Measurements from ENCODE around the gene EPHB2.
"Not testable (repeated sequence)": the region's sequence is repeated elsewhere in the genome, so short reads cannot be mapped to it uniquely, and the experiment has no call there.

The EPHB2 gene

GRCh38 chr1:22920734-22921451 is 210.3 kb downstream of the EPHB2 start:
- peak; percentile 22 for DNase-seq

- no peak for DNase-seq
These were observed 210.9 kb downstream of the EPHB2 start for GRCh38 chr1:22921452-22922126.

- DNase-seq: peak; percentile 13
These were observed 212.0 kb downstream of the EPHB2 start for GRCh38 chr1:22922640-22923039.

DNA sequence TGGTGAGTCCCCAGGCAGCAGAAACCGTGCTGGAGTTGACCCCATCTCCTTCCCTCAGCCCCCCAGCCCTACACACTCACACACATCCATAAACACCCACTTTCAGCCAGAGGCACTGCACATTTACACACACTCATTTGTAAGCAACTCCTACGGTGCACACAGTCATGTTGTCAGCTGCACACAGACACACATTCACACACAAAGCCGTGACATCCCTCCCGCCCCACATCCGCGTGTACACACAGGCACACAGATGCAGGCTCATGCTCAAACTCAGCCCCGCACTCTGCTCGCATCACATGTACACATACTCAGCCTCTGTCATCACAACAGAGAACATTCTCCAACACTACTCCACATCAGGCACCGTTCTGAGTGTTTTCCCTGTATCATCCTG is 214.5 kb downstream of the EPHB2 start:
- no peak for DNase-seq

GRCh38 chr1:22930240-22930912 is 219.7 kb downstream of the EPHB2 start:
- DNase-seq: no peak

- DNase-seq: no peak
These were observed 222.3 kb downstream of the EPHB2 start for GRCh38 chr1:22932803-22933470.

- no peak for DNase-seq
These were observed 224.8 kb downstream of the EPHB2 start for GRCh38 chr1:22935433-22935832.

- DNase-seq: no peak
These were observed 226.0 kb downstream of the EPHB2 start for GRCh38 chr1:22936681-22937080.

- DNase-seq: no peak
These were observed 230.6 kb downstream of the EPHB2 start for GRCh38 chr1:22941257-22941656.

GRCh38 chr1:22944346-22945055 is 233.9 kb downstream of the EPHB2 start:
- DNase-seq: no peak

DNA sequence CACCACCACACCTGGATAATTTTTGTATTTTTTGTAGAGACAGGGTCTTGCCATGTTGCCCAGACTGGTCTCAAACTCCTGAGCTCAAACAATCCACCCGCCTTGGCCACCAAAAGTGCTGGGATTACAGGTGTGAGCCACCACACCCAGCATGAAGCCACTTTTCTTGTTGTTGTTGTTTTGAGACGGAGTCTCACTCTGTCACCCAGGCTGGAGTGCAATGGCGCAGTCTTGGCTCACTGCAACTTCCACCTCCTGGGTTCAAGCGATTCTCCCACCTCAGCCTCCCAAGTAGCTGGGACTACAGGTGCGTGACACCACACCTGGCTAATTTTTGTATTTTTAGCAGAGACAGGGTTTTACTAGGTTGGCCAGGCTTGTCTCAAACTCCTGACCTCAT is 234.5 kb downstream of the EPHB2 start:
- not testable (repeated sequence) for DNase-seq

GRCh38 chr1:22949822-22950331 is 239.2 kb downstream of the EPHB2 start:
- no peak for DNase-seq

- DNase-seq: no peak
These were observed 241.2 kb downstream of the EPHB2 start for GRCh38 chr1:22951796-22952195.

- DNase-seq: no peak
These were observed 242.0 kb downstream of the EPHB2 start for GRCh38 chr1:22952694-22953056.

- no peak for DNase-seq
These were observed 242.6 kb downstream of the EPHB2 start for GRCh38 chr1:22953057-22953739.

DNA sequence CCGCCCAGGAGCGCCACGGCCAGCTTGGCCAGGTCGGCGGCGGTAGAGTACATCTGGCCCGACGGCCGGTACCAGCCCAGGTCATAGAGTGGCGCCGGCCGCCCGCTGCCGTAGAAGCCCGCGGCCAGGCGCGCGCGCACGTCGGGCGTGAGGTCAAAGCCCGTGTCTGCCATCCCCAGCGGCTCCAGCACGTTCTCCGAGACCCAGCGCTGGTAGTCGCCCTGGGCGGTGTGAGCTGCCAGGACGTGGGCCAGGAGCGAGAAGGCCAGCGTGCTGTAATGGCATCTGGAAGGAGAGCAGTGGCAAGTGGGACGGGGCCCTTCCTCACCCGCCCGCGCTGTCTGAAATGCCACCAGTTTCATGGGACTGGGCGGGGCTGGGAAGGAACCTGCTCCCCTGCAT is 243.1 kb downstream of the EPHB2 start:
- no peak for DNase-seq

- no peak for DNase-seq
These were observed 244.5 kb downstream of the EPHB2 start for GRCh38 chr1:22955146-22955545.

DNA sequence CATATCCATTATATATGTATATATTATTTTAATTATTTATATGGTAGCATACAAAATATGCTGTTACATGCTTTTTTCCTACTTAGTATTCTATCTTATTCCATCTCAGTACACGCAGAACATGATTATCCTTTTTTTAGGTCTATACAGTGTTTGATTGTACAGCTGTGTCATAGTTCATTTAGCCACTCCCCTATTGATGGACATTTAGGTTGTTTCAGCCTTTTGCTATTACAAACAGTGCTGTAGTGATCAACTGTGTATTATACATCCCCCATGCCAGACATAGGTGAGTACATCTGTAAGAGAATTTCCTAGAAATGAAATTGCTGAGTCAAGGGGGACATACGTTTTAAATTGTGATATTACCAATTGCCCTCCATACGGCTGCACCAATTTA is 246.4 kb downstream of the EPHB2 start:
- DNase-seq: no peak

DNA sequence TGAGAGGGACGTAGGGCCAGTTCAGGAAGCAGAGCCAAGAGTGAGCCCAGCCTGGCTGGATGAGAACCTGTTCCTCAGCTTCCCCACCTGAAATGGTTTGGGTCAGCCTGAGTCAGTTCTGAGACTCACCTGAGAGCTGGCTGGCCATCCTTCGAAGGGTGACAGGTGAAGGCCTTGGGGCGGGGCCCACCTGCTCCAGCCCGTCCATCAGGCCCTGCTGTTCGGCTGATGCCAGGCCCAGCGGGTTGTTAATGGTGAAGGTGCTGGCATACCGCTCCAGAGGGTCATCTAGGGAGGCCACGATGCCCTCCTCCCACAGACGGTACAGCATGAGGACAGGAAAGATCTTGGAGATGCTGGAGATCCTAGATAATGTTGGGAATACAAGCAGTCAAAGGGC is 247.9 kb downstream of the EPHB2 start:
- no peak for DNase-seq

DNA sequence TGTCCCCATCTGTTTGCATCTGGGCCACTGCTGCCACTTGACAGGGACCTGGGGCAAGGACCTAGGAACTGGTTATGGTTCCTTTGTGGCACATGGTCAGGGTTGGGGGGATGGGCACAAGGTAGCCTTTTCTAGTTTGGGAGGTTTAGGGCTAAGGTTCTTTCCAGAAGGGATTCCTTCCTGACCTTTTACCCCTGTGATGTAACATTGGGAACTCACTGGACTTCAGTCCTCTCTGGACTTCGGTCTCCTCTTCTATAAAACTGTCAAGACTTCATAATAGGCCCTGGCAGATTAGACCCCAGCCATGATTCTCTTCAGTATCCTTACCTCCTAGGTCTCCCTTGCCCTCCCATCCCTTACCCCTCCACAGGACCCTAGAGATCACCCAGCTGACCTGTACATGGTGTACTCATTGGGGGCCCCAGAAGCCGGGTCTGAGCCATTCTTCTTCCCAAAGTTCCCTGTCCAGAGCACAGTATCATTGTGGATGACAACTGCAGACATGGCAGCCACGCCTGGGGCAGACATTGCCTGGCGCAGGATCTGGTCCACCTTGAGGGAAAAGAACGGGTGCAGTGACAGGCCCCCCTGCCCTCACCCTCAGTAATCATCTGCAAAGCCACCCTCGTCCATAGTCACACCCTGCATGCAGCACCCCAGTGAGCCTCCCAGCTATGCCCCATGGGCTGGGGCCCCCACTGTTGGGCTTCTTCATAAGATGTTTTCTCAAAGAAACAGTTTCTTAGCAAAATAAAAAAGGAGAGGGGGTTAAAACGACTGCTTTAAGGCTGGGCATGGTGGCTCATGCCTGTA is 249.1 kb downstream of the EPHB2 start:
- no peak for DNase-seq

GRCh38 chr1:22962558-22962957 is 251.9 kb downstream of the EPHB2 start:
- no peak for DNase-seq
